HEK293 (cell line): Measurements from ENCODE around the gene SF3B2.
A peak's percentile ranks its signal among the peaks of the same experiment; 100 is the strongest.

Experiments used
- HOXC10 ChIP-seq: sonication (generic); formaldehyde crosslinking; IDR thresholded peaks from 2 replicates; pipeline ENCODE4 v1.8.1; 2023; ENCODE audit warnings: mild to moderate bottlenecking, missing genetic modification reagents
- MYNN ChIP-seq: fragments of 450-650 bp; formaldehyde crosslinking; IDR thresholded peaks from 2 replicates; pipeline ENCODE4 v1.5.1; 2016; ENCODE audit warnings: missing biosample characterization, missing genetic modification characterization, borderline replicate concordance
- PBX3 ChIP-seq: sonication (generic); formaldehyde crosslinking; IDR thresholded peaks from 2 replicates; pipeline ENCODE4 v1.8.1; 2022; ENCODE audit warnings: mild to moderate bottlenecking, moderate library complexity, missing genetic modification reagents
- ZNF274 ChIP-seq, 2 experiments: fragments of 200-500 bp in 1 of 2; fragments of 450-650 bp in 1 of 2; sonication (Bioruptor generic) in 1 of 2; formaldehyde crosslinking in 1 of 2; IDR thresholded peaks; 2 replicates each; pipeline versions ENCODE4 v1.5.1 to v1.6.1; 2014 to 2016; ENCODE audit warnings: borderline replicate concordance in 1 of 2, inconsistent platforms in 1 of 2, low read length in 1 of 2, missing biosample characterization in 1 of 2, missing genetic modification characterization in 1 of 2
- ZNF302 ChIP-seq: fragments of 450-650 bp; formaldehyde crosslinking; IDR thresholded peaks from 2 replicates; pipeline ENCODE4 v1.5.1; 2016; ENCODE audit warnings: missing biosample characterization, missing genetic modification characterization, low read depth
- ZNF449 ChIP-seq: fragments of 450-650 bp; formaldehyde crosslinking; IDR thresholded peaks from 2 replicates; pipeline ENCODE4 v1.5.1; 2017; ENCODE audit warnings: missing biosample characterization, mild to moderate bottlenecking, missing genetic modification characterization, moderate library complexity
- ZNF501 ChIP-seq: fragments of 450-650 bp; formaldehyde crosslinking; IDR thresholded peaks from 2 replicates; pipeline ENCODE4 v1.5.1; 2016; ENCODE audit warnings: missing biosample characterization, missing genetic modification characterization
- ZNF530 ChIP-seq: fragments of 450-650 bp; formaldehyde crosslinking; IDR thresholded peaks from 2 replicates; pipeline ENCODE4 v1.5.1; 2016; ENCODE audit warnings: low read depth, missing biosample characterization, missing genetic modification characterization
- ZNF776 ChIP-seq: fragments of 450-650 bp; formaldehyde crosslinking; IDR thresholded peaks from 2 replicates; pipeline ENCODE4 v1.5.0; 2017; ENCODE audit warnings: missing biosample characterization, missing genetic modification characterization, borderline replicate concordance
- TF ChIP-seq, protein P1 (sequence below): fragments of 450-650 bp; formaldehyde crosslinking; IDR thresholded peaks from 2 replicates; pipeline ENCODE4 v1.5.1; 2016; ENCODE audit warnings: missing biosample characterization, missing genetic modification characterization
- TF ChIP-seq, protein P2 (sequence below): fragments of 450-650 bp; formaldehyde crosslinking; IDR thresholded peaks from 2 replicates; pipeline ENCODE4 v1.5.1; 2017; ENCODE audit warnings: missing biosample characterization, missing genetic modification characterization
- TF ChIP-seq, protein P3 (sequence below): fragments of 450-650 bp; IDR thresholded peaks from 2 replicates; pipeline ENCODE4 v1.5.1; 2018; ENCODE audit warnings: missing biosample characterization, mild to moderate bottlenecking, missing genetic modification characterization
- TF ChIP-seq, protein P4 (sequence below): fragments of 450-650 bp; formaldehyde crosslinking; IDR thresholded peaks from 2 replicates; pipeline ENCODE4 v1.5.1; 2016; ENCODE audit warnings: missing biosample characterization, missing genetic modification characterization
- TF ChIP-seq, protein P5 (sequence below): fragments of 450-650 bp; formaldehyde crosslinking; IDR thresholded peaks from 2 replicates; pipeline ENCODE4 v1.5.1; 2016; ENCODE audit warnings: missing biosample characterization, missing genetic modification characterization

DNA sequence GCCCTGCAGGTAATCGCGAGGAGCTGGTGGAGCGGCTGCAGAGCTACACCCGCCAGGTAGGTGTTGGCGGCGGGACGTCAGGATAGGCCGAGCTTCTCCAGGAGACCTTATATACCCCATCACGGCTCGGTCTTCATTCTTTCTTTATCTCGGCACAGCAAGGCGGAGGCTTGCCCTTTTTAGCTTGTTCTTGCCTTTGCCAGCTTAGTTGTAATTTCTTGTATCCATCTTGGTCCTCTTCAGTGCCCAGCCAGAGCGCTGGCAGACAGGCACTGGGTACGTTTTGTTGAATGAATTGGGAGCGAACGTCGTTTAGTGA, 459 bp downstream of the SF3B2 start:
- TF ChIP-seq ZNF530 (tag by site-specific recombination) (no peak), ZNF501 (tag by site-specific recombination) (0 out of 2 replicates have a peak, but pooled peaks have one; percentile 6), PBX3 (CRISPR knock-in tag) (no peak), ZNF274 (IDR thresholded peaks at IDR 0.05; ENCODE audit: low read length) (no peak), ZNF274 (tag by site-specific recombination; IDR thresholded peaks at IDR 0.05; ENCODE audit: borderline replicate concordance) (no peak), ZNF776 (no peak), ZNF302 (tag by site-specific recombination) (no peak), ZNF449 (no peak), HOXC10 (CRISPR knock-in tag) (no peak), MYNN (tag by site-specific recombination) (no peak)
- TF ChIP-seq, protein P1, sequence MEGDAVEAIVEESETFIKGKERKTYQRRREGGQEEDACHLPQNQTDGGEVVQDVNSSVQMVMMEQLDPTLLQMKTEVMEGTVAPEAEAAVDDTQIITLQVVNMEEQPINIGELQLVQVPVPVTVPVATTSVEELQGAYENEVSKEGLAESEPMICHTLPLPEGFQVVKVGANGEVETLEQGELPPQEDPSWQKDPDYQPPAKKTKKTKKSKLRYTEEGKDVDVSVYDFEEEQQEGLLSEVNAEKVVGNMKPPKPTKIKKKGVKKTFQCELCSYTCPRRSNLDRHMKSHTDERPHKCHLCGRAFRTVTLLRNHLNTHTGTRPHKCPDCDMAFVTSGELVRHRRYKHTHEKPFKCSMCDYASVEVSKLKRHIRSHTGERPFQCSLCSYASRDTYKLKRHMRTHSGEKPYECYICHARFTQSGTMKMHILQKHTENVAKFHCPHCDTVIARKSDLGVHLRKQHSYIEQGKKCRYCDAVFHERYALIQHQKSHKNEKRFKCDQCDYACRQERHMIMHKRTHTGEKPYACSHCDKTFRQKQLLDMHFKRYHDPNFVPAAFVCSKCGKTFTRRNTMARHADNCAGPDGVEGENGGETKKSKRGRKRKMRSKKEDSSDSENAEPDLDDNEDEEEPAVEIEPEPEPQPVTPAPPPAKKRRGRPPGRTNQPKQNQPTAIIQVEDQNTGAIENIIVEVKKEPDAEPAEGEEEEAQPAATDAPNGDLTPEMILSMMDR (tag by site-specific recombination): no peak
- TF ChIP-seq, protein P2, sequence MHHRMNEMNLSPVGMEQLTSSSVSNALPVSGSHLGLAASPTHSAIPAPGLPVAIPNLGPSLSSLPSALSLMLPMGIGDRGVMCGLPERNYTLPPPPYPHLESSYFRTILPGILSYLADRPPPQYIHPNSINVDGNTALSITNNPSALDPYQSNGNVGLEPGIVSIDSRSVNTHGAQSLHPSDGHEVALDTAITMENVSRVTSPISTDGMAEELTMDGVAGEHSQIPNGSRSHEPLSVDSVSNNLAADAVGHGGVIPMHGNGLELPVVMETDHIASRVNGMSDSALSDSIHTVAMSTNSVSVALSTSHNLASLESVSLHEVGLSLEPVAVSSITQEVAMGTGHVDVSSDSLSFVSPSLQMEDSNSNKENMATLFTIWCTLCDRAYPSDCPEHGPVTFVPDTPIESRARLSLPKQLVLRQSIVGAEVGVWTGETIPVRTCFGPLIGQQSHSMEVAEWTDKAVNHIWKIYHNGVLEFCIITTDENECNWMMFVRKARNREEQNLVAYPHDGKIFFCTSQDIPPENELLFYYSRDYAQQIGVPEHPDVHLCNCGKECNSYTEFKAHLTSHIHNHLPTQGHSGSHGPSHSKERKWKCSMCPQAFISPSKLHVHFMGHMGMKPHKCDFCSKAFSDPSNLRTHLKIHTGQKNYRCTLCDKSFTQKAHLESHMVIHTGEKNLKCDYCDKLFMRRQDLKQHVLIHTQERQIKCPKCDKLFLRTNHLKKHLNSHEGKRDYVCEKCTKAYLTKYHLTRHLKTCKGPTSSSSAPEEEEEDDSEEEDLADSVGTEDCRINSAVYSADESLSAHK (tag by site-specific recombination): no peak
- TF ChIP-seq, protein P3, sequence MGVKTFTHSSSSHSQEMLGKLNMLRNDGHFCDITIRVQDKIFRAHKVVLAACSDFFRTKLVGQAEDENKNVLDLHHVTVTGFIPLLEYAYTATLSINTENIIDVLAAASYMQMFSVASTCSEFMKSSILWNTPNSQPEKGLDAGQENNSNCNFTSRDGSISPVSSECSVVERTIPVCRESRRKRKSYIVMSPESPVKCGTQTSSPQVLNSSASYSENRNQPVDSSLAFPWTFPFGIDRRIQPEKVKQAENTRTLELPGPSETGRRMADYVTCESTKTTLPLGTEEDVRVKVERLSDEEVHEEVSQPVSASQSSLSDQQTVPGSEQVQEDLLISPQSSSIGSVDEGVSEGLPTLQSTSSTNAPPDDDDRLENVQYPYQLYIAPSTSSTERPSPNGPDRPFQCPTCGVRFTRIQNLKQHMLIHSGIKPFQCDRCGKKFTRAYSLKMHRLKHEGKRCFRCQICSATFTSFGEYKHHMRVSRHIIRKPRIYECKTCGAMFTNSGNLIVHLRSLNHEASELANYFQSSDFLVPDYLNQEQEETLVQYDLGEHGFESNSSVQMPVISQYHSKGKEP (tag by site-specific recombination): no peak
- TF ChIP-seq, protein P4, sequence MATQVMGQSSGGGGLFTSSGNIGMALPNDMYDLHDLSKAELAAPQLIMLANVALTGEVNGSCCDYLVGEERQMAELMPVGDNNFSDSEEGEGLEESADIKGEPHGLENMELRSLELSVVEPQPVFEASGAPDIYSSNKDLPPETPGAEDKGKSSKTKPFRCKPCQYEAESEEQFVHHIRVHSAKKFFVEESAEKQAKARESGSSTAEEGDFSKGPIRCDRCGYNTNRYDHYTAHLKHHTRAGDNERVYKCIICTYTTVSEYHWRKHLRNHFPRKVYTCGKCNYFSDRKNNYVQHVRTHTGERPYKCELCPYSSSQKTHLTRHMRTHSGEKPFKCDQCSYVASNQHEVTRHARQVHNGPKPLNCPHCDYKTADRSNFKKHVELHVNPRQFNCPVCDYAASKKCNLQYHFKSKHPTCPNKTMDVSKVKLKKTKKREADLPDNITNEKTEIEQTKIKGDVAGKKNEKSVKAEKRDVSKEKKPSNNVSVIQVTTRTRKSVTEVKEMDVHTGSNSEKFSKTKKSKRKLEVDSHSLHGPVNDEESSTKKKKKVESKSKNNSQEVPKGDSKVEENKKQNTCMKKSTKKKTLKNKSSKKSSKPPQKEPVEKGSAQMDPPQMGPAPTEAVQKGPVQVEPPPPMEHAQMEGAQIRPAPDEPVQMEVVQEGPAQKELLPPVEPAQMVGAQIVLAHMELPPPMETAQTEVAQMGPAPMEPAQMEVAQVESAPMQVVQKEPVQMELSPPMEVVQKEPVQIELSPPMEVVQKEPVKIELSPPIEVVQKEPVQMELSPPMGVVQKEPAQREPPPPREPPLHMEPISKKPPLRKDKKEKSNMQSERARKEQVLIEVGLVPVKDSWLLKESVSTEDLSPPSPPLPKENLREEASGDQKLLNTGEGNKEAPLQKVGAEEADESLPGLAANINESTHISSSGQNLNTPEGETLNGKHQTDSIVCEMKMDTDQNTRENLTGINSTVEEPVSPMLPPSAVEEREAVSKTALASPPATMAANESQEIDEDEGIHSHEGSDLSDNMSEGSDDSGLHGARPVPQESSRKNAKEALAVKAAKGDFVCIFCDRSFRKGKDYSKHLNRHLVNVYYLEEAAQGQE (tag by site-specific recombination): no peak
- TF ChIP-seq, protein P5, sequence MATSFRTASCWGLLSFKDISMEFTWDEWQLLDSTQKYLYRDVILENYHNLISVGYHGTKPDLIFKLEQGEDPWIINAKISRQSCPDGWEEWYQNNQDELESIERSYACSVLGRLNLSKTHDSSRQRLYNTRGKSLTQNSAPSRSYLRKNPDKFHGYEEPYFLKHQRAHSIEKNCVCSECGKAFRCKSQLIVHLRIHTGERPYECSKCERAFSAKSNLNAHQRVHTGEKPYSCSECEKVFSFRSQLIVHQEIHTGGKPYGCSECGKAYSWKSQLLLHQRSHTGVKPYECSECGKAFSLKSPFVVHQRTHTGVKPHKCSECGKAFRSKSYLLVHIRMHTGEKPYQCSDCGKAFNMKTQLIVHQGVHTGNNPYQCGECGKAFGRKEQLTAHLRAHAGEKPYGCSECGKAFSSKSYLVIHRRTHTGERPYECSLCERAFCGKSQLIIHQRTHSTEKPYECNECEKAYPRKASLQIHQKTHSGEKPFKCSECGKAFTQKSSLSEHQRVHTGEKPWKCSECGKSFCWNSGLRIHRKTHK (tag by site-specific recombination): no peak
